ACC112 (cell line): ENCODE measurements around the gene ABHD6.
A peak's percentile ranks its signal among the peaks of the same experiment; 100 is the strongest.

Experiments used
- H2AFZ ChIP-seq: fragments of 200-600 bp; sonication (generic); one replicate; pipeline ENCODE4 v1.6.0; 2017; ENCODE audit warnings: antibody characterized with exemption, low read length; ENCODE audit not compliant: unreplicated experiment
- H3K27ac ChIP-seq: fragments of 200-600 bp; sonication (generic); 2 replicates; pipeline ENCODE4 v1.5.1; 2014; ENCODE audit warnings: low read depth, mild to moderate bottlenecking, antibody characterized with exemption, low read length, moderate library complexity
- H3K27me3 ChIP-seq: fragments of 200-600 bp; sonication (generic); 2 replicates; pipeline ENCODE4 v1.6.1; 2014; ENCODE audit warnings: mild to moderate bottlenecking, antibody characterized with exemption, low read length, moderate library complexity, mixed read lengths; ENCODE audit not compliant: insufficient read depth
- H3K36me3 ChIP-seq: fragments of 200-600 bp; sonication (generic); 2 replicates; pipeline ENCODE4 v1.6.1; 2016; ENCODE audit warnings: mild to moderate bottlenecking, antibody characterized with exemption, low read length, moderate library complexity, mixed read lengths; ENCODE audit not compliant: insufficient read depth
- H3K4me1 ChIP-seq: fragments of 200-600 bp; sonication (generic); one replicate; pipeline ENCODE4 v1.6.1; 2016; ENCODE audit warnings: low read length, mixed read lengths; ENCODE audit not compliant: insufficient read depth, unreplicated experiment, control insufficient read depth
- H3K4me3 ChIP-seq: fragments of 200-600 bp; sonication (generic); 2 replicates; pipeline ENCODE4 v1.5.1; 2014; ENCODE audit warnings: mild to moderate bottlenecking, low read depth, low read length
- H3K79me2 ChIP-seq: fragments of 200-600 bp; sonication (generic); one replicate; pipeline ENCODE4 v1.6.0; 2016; ENCODE audit warnings: low read length; ENCODE audit not compliant: control insufficient read depth, unreplicated experiment, insufficient read depth

Gene ABHD6

DNA sequence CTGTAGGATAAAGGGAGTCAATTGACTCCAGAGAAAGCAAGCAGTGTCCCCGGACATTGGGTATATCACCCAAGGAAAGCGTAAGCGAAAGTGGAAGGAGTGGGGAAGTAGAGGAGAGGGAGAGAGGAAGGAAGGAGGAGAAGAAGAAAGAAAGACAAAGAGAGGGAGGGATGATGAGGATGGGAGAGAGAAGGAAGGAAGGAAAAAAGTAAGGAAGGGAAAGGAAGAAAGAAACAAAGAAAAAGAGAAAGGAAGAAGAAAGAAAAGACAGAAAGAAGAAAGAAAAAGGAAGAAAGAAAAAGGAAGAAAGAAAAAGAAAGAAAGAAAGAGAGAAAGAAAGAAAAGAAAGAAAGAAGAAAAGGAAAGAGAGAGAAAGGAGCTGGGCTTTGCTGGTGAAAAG is 27.7 kb upstream of the ABHD6 start:
- Histone ChIP-seq H3K4me1 (peaks cover 22% of the 10 kb centered on the region), H3K4me3 (no peak overlapping the region), H3K27ac (no peak overlapping the region), H3K36me3 (no peaks in the 10 kb centered on the region), H2AFZ (no peak overlapping the region), H3K27me3 (no peaks in the 10 kb centered on the region), H3K79me2 (no peaks in the 10 kb centered on the region)

- Histone ChIP-seq H3K4me3 (no peak within 1 kb of the TSS), H3K79me2 (no peaks in the 10 kb centered on the region), H3K36me3 (no peaks in the 10 kb centered on the region), H3K27ac (no peak within 1 kb of the TSS), H2AFZ (no peak within 1 kb of the TSS), H3K27me3 (no peaks in the 10 kb centered on the region), H3K4me1 (peaks cover 20% of the 10 kb centered on the region)
These were observed 26.7 kb upstream of the ABHD6 start, which contains the start of gene DNASE1L3 for GRCh38 chr3:58210761-58211460. TSS of gene DNASE1L3 (minus strand) at chr3:58210972. CDS start at chr3:58210906, 66 bp downstream.

GRCh38 chr3:58214484-58215316 is 22.9 kb upstream of the ABHD6 start:
- no peaks in the 10 kb centered on the region for H3K27me3 ChIP-seq
- no peak overlapping the region for H2AFZ ChIP-seq
- peaks cover 8% of the 10 kb centered on the region for H3K4me1 ChIP-seq
- no peaks in the 10 kb centered on the region for H3K36me3 ChIP-seq
- no peak overlapping the region for H3K27ac ChIP-seq
- no peaks in the 10 kb centered on the region for H3K79me2 ChIP-seq
- no peak overlapping the region for H3K4me3 ChIP-seq

DNA sequence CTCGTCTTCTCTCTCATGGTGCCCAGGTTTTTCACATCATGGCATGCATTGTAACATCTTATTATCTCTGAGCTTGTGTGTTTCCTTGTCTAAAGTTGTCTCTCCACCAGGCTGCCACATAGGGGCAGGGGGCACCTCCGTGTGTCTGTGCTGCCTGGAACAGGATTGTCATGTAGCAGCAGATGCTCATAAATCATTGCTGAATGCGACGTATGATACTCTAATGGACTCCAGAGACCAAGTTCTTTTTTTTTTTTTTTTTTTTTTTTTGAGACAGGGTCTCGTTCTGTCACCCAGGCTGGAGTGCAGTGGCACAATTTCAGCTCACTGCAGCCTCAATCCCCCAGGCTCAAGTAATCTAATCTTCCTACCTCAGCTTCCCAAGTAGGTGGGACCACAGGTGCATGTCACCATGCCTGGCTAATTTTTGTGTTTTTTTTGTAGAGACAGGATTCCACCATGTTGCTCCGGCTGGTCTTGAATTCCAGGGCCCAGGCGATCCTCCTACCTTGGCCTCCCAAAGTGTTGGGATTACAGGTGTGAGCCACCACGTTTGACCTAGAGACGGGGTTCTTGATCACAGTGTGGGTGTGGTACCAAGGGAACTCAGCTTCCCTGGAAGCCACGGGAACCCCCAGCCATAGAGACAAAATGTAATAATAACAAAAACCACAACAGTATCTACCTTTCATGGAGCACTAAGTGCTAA is 22.1 kb upstream of the ABHD6 start:
- Histone ChIP-seq H3K4me1 (peaks cover 4% of the 10 kb centered on the region), H3K79me2 (no peaks in the 10 kb centered on the region), H3K27me3 (peaks cover 3% of the 10 kb centered on the region; the same call in 1 of the 2 replicates), H3K36me3 (no peaks in the 10 kb centered on the region), H3K4me3 (no peak overlapping the region), H2AFZ (no peak overlapping the region), H3K27ac (no peak overlapping the region)

GRCh38 chr3:58216496-58217195 is 20.9 kb upstream of the ABHD6 start:
- H2AFZ ChIP-seq, result no peak overlapping the region
- H3K27ac ChIP-seq, result no peak overlapping the region
- H3K4me3 ChIP-seq, result no peak overlapping the region
- H3K36me3 ChIP-seq, result no peaks in the 10 kb centered on the region
- no peaks in the 10 kb centered on the region for H3K4me1 ChIP-seq
- no peaks in the 10 kb centered on the region for H3K79me2 ChIP-seq
- H3K27me3 ChIP-seq, result peaks cover 7% of the 10 kb centered on the region; the same call in 1 of the 2 replicates

GRCh38 chr3:58217209-58217811 is 20.3 kb upstream of the ABHD6 start:
- Histone ChIP-seq H2AFZ (peak overlapping the region; percentile 59), H3K79me2 (no peaks in the 10 kb centered on the region), H3K36me3 (no peaks in the 10 kb centered on the region), H3K4me3 (peak overlapping the region; percentile 60), H3K27me3 (peaks cover 7% of the 10 kb centered on the region; the same call in 1 of the 2 replicates), H3K27ac (no peak overlapping the region), H3K4me1 (no peaks in the 10 kb centered on the region)

DNA sequence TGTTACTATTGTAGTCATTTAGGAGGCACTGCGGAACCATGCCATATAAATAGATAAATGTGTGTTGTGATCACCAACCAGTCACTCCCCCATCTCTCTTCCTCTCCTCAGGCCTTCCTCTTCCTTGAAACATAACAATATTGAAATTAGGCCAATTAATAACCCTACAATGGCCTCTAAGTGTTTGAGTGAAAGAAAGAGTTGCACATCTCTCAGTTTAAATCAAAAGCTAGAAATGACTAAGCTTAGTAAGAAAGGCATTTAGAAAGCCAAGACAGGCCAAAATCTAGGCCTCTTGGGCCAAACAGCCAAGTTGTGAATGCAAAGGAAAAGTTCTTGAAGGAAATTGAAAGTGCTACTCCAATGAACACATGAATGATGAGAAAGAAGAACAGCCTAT is 18.7 kb upstream of the ABHD6 start:
- Histone ChIP-seq H3K27ac (no peak overlapping the region), H3K4me1 (no peaks in the 10 kb centered on the region), H3K79me2 (no peaks in the 10 kb centered on the region), H3K36me3 (no peaks in the 10 kb centered on the region), H3K4me3 (no peak overlapping the region), H2AFZ (no peak overlapping the region), H3K27me3 (peaks cover 7% of the 10 kb centered on the region; the same call in 1 of the 2 replicates)

DNA sequence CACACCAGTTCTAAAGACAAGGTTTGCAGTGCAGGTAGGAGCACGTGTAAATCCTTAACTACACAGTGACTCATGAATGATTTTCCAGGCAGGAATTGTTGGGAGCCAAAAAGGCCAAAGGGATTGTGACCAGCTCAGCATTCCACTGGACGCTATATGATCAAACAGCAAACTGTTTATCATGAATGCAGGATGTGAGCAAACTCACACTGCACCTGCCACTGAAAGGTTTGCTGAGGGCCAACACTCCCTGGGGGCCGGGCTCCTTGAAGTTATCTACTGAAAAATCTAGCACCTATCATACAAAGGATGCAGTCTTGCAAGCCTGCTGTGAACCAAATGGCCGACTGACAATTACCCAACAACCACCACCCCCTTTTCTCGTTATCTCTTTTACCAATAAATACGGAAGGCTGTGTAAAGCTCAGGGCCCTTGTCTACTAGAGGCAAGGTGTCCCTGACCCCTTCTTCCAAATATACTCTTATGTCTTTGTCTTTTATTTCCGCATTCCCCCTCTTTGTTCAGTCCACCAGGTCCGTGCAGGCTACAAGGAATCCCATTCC is 15.3 kb upstream of the ABHD6 start:
- Histone ChIP-seq H3K27me3 (peaks cover 29% of the 10 kb centered on the region), H3K27ac (no peak overlapping the region)

DNA sequence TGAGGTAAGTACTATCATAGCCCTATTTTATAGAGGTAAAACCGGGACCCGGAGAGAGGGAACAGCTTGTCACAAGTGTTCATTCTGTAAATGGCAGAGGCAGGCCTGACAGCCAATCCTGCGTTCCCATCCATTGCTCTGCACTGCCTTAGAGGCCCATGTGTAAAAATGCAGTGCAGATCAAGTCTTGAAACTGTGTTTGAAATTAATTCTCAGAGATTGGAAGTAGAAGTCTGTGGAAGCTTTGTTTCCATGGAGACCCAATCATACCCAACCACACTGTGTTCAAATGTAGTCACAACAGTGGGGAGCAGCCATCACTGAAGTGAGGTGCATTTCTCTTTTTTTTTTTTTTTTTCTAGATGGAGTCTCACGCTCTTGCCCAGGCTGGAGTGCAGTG is 13.7 kb upstream of the ABHD6 start:
- H3K36me3 ChIP-seq, result no peaks in the 10 kb centered on the region
- H2AFZ ChIP-seq, result no peak overlapping the region
- H3K79me2 ChIP-seq, result no peaks in the 10 kb centered on the region
- peaks cover 34% of the 10 kb centered on the region for H3K27me3 ChIP-seq
- no peak overlapping the region for H3K27ac ChIP-seq
- H3K4me1 ChIP-seq, result no peaks in the 10 kb centered on the region
- H3K4me3 ChIP-seq, result no peak overlapping the region

More for the DNA sequence above, 15.3 kb upstream of the ABHD6 start:
- Histone ChIP-seq H3K4me3 (no peak overlapping the region), H3K4me1 (no peaks in the 10 kb centered on the region), H2AFZ (no peak overlapping the region), H3K36me3 (no peaks in the 10 kb centered on the region), H3K79me2 (no peaks in the 10 kb centered on the region)
